KG1 (cell line): ENCODE measurements around the gene PGD.
"Not testable (repeated sequence)": the region's sequence is repeated elsewhere in the genome, so short reads cannot be mapped to it uniquely, and the experiment has no call there.

ENCODE experiments used
- DNase-seq: peaks from one replicate; lab custom pipeline; 2025; lab: John Stamatoyannopoulos, UW

PGD gene

DNA sequence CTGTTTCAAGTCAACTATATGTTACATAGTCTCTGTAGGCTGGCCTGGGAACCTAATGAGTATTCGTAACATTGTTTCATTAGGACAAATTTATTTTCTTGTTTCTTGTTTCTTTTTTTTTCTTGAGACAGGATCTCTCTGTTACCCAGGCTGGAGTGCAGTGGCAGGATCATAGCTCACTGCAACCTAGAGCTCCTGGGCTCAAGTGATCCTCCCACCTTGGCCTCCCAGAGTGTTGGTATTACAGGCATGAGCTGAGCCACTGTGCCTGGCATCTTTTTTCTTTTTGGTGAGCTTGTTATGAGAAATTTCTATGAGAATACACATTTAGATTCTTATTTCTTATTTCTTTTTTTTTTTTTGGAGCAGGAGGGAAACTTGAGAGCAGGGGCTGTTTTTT lies 38.2 kb downstream of the PGD start:
- DNase-seq = no peak

DNA sequence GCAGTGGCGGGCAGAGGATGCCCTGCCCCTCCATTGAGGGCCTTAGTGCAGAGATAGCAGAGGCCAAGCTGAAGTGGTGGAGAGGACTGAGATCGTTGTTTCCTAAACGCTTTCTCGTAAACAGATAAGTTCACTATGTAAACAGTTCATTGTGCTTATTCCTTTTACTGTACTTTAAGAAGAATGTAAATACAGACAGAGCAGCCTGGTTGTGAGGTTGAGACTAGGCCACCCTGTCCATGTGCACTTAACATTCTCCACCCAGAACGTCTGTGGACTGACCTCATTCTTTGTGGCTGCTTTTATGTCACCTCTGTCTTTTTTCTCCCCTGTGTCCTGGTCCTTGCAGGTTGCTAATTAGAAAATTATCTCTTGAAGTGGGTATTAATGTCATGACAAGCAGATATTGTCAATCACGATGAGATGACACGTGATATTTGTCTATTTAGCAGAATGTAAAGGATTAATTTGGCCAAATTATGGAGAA lies 39.9 kb downstream of the PGD start:
- no peak for DNase-seq

DNA sequence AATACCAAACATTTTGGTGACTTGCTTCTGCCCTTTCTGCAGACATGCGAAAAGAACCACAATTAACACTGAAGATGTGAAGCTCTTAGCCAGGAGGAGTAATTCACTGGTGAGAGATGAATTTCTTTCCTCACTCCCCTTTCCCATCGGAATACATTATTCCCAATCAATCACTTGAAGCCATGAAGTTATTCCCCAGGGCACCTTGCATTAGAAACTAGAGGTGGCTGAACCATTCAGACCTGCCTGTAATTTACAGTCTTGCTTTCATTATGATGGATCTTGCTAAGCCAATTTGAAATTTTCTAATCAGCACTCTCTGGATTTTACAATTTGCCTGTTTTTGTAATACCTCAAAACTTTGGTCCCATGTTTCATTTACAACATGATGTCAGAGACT lies 41.4 kb downstream of the PGD start:
- DNase-seq = no peak

DNA sequence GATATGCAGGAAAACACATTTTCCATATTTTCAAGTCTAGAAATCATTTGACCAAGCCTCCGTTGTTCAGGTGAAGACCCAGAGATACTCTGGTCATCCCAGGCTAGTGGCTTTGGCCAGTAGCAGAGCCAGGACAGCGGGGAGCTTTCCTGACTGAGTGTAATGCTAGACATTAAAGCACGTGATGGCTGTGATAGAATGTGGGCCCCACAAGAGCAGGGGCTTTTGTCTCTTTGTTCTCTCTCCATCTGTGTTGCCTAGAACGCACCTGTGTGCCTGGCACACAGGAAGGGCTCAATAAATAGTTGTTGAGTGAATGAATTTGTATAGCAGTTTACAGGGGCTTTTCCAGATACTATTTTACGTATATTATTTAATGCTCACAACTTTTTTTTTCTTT lies 41.9 kb downstream of the PGD start:
- DNase-seq = no peak

DNA sequence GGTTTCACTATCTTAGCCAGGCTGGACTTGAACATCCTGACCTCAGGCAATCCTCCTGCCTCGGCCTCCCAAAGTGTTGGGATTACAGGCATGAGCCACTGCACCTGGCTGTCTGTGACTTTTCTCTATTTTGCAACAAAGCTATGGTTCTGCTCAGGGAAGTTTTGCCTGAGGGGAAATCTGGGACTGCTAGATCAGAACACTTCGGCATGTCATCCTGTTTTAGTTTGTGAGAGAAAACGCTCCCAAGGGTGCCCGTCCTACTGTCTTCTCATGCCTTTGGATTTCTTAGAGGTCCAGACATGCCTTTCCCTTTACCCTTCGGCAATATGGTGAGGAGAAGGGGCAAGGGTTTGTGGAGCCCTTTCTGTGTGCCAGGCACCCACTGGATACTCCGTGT lies 45.4 kb downstream of the PGD start:
- no peak for DNase-seq

DNA sequence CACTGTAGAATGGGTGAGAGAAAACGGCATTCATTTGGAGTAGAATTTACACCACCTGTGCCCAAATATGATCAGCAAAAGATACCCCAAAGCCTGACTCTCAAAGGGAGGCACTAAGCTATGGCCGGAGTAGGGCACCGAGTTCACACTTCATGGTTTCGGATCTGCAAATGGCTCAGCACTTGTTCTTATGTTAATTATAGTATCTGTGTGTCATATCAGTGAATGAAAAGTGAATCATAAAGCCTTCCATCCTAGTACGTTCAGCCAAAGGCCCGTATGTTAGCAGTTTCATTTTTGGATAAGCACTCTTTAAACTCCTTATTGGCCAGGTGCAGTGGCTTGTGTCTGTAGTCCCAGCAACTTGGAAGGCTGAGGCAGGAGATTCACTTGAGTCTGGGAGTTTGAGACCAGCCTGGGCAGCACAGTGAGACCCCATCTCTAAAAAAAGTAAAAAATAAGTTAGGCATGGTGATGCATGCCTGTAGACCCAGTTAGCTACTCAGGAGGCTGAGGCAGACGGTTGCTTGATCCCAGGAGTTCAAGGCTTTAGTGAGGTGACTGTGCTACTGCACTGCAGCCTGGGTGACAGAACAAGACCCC lies 46.0 kb downstream of the PGD start:
- DNase-seq = no peak

DNA sequence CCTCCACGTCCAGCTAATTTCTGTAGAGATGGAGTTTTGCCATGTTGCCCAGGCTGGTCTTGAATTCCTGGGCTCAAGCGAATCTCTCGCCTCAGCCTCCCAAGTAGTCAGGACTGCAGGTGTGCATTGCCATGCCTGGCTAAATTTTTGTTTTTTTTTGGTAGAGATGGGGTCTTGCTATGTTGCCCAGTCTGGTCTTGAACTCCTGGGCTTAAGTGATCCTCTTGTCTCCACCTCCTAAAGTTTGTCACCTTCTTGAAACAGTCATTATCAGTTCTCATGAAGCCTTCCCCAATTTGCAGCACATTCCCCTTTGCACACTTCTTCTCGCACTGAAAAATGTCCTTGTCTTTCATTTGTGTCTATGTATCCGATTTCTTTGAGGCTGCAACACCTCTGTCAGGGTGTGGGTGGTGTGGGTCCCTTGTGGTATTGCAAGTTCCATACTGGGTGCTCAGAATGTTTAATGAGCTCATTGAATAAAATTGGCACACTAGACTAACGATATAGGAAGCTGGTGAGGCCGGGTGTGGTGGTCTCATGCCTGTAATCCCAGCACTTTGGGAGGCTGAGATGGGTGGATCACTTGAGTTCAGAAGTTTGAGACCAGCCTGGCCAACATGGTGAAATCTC lies 48.0 kb downstream of the PGD start:
- DNase-seq = no peak

DNA sequence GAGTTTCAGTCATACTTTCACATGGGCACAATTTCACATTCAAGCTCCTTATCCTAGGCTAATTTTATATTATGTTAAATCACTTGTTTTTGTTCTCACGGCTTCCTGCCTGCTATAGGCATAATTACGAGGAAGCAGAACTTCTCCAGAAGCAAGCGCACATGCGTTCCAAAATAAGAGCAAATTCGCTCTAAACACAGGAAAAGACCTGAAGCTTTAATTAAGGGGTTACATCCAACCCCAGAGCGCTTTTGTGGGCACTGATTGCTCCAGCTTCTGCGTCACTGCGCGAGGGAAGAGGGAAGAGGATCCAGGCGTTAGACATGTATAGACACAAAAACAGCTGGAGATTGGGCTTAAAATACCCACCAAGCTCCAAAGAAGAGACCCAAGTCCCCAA lies 50.9 kb downstream of the PGD start, which contains the start of gene CORT:
Gene CORT (plus strand): TSS at position 281 of the 400 bp plus-strand sequence. CDS start 193 bp downstream, outside the sequence.
- DNase-seq = no peak

DNA sequence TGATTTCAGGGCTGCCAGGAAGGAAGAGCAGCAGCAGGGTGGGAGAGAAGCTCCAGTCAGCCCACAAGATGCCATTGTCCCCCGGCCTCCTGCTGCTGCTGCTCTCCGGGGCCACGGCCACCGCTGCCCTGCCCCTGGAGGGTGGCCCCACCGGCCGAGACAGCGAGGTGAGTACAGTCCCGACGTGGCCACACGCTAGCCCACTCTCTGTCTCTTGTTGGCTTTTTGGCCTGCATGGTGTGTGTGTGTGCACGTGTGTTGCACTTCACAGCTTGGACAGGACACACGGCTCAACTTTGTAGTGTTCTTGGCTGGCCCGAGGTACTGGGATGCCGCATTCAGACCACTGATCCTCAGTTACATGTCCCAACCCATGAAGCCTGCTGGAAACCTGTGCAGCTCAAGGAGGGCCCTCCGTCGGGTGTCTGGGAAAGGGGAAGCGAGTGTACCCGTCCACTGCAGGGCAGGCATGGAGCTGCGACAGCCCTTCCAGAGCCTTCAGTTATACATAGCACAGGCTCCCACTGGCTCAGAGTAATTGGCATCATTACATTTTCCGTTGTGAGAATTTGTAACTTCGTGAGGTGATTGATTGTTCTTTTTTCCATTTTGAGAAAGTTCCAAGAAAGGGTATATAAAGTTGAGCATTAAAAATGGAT lies 51.4 kb downstream of the PGD start:
- no peak for DNase-seq

DNA sequence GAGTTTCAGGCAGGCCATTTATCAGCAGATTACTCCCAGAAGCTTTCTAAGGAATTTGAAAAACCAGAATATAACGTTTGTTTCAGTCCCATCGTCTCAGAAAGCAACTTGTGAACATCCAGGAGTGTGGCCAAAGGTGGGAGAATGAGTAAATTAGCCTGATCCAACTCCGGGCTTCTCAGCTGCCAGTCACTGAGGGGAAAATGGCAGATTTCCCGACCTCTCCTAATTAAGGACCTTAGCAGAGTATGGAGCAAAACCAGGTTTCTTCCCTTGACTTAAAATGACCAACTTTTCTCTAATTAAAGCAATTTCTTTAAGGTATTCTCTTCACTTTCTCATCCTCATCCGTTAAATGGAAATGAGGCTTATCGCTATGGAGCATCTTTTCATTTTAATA lies 52.0 kb downstream of the PGD start:
- DNase-seq = no peak

DNA sequence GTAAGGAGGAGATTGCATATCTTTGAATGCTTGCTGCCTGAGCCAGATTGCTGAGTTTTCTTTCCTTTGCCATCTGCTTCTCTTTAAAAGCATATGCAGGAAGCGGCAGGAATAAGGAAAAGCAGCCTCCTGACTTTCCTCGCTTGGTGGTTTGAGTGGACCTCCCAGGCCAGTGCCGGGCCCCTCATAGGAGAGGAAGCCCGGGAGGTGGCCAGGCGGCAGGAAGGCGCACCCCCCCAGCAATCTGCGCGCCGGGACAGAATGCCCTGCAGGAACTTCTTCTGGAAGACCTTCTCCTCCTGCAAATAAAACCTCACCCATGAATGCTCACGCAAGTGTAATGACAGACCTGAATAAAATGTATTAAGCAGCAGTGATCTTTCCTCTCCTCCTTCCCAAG lies 52.4 kb downstream of the PGD start:
- no peak for DNase-seq

DNA sequence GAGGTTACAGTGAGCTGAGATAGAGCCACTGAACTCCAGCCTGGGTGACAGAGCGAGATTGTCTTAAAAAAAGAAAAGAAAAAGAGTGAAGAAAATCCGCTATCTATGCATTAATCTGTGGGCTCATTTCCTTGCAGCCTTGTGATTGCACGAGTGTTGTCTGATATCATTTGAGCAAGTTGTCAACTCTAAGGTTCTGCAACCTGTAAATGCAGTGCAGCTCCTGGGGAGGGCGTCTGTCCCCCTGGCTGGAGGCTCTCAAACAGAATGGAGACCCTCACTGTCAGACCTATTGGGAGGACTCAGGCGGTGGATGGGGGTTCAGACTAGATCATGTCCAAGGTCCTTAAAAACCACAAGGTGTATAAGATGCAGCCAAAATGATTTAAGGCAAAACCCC lies 57.2 kb downstream of the PGD start:
- DNase-seq = no peak

DNA sequence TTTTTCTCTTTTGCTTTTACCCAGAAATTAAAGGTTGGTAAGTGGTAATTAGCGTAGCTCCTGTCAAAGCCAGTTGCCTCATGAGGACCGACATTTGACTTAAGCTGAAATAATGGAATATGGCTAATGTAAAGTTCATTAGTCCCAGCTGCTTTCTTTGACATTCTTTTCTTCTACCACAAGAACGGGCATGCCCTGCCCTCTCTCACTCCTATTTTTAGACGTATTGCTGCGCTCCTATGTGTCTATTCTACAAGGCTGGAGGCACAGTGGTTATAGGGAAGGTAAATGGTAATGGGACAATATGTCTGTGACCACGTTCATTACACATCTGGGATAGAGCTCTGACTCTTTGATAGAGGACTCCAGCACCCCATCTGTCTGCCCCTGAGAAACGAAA lies 57.8 kb downstream of the PGD start:
- DNase-seq = no peak

DNA sequence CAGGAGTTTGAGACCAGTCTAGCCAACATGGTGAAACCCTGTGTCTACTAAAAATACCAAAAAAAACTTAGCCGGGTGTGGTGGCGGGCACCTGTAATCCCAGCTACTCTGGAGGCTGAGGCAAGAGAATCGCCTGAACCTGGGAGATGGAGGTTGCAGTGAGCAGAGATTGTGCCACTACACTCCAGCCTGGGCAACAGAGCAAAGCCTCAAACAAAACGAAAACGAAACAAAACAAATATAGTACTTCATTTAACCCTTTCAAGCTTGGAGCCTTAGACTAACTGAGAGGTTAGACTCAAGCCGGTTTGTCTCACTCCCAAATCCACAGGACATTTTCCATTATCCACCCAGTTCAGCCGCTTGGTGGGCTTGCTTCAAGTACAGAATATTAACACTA lies 58.6 kb downstream of the PGD start:
- not testable (repeated sequence) for DNase-seq

DNA sequence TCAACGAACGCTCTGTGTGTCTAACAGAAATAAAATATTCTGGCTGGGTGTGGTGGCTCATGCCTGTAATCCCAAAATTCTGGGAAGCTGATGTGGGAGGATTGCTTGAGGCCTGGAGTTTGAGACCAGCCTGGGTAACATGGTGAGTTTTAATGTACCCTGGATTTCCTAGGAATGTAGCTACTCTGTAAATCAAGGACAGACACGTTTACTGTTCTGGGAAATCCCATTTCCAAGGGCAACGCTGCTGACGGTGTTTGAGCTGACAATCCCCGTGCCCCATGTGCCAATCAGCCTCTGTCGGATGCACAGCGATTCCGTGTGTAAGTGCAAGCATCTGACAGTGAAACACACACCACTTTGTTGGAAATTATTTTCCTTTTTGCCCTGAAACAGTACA lies 59.0 kb downstream of the PGD start:
- no peak for DNase-seq

DNA sequence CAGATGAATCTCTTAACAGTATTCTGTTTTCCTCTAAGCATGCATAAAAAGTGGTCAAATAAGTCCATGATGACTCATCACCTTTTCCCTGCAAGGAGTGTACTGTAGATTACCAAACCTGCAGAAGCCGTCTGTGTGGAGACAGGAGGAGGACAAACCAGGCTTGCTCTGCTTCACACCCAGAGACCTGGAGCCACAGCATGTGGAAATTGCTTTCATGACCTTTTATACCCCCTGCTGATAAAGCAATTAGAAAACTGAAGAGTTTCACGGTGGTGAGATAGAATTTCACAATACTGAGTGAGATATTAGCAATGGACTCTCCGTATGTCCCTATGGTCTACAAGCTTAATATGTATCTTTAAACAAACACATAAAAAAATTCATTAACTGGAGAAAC lies 60.3 kb downstream of the PGD start:
- DNase-seq = no peak

DNA sequence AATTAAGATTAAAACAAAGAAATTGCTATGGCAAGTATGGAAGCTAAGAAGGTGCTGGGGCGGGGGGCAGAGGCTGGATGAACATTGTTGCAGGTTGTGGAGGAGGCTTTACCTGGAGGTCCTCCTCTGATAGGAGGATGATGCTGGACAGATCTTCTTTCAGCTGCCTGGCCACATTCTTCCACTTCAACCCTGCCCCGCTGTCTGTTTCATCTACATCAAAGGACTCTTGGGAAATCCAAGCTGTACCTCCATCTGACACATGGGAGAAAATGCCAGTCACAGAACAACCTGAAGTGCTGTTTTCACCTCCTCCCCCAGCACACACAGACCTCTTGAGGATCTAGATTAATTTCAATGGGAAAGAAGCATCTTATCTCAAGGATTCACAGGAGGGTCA lies 68.2 kb downstream of the PGD start:
- DNase-seq = no peak

DNA sequence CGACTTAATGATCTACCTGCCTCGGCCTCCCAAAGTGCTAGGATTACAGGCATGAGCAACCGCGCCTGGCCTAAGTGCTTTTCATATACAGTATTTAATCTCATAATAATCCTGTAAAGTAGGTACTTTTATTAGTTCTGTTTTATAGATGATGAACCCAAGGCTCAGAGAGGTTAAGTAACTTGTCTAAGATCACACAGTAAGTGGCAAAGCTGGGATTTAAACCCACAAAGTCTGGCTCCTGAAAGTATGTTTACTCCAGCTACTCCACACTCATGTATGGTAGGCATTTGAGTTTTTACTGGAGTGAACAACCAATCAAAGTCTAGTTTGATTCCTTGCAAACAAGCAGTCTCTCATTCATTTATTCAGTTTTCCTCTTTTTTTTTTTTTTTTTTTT lies 71.2 kb downstream of the PGD start:
- DNase-seq = no peak
